ENCODE measurements around the gene RAVER1.
"Not testable (repeated sequence)": the region's sequence is repeated elsewhere in the genome, so short reads cannot be mapped to it uniquely, and the experiment has no call there.

Gene RAVER1

DNA sequence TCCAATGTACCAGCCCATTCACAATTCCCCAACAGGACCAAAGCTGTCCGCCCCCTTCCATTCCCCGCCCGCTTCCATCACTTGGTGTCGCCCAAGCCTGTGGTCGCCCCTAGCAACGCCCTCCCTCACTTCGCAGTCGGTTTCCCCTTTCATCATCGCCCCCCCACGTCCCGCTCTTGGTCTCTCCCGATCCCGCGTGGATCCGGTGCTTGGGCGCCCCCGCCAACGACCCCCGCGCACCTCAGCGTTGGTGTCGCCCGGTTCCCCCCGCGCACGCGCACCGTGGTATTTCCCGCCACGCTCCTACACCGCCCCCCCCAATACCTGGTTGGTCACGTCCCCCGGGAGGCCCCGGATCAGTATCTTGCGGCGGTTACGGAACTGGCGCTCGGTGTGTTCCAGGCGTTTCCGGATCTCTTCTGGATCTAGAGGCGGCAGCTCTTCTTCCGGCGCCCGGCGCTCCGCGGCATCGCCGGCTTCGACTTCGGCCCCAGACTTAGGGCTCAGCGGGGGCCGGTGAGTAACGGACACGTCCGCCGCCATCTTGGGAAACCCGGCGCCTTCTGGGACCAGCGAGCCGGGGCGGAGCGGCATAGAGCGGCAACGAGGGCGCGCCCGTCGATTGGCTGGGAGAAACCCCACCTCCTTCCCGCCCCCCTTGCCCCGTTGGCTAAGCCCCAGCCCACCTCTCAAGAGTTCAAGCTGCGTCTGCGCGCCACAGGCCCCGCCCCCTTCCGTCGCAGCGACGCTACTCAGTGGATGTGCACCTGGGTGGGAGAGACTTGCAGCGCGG lies at the start of gene RAVER1:
RAVER1 (minus strand) TSS at position 565 of the 793 bp plus-strand sequence; CDS start at position 543, 22 bp downstream.
- DNase-seq = peak; percentile 98

DNA sequence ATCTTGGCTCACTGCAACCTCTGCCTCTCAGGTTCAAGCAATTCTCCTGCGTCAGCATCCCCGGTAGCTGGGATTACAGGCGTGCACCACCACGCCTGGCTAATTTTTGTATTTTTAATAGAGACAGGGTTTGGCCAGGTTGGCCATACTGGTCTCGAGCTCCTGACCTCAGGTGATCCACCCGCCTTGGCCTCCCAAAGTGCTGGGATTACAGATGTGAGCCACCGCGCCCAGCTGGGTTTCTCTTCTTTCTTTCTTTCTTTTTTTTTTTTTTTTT lies 49.8 kb upstream of the RAVER1 start:
- not testable (repeated sequence) for DNase-seq

- DNase-seq = peak; percentile 99
These were observed 47.2 kb upstream of the RAVER1 start, which contains the start of gene TYK2 for GRCh38 chr19:10380313-10381102. TSS of gene TYK2 (minus strand) at chr19:10380572. CDS start at chr19:10378406, 2,166 bp downstream.

GRCh38 chr19:10379880-10380312 lies 46.6 kb upstream of the RAVER1 start:
- DNase-seq = no peak

DNA sequence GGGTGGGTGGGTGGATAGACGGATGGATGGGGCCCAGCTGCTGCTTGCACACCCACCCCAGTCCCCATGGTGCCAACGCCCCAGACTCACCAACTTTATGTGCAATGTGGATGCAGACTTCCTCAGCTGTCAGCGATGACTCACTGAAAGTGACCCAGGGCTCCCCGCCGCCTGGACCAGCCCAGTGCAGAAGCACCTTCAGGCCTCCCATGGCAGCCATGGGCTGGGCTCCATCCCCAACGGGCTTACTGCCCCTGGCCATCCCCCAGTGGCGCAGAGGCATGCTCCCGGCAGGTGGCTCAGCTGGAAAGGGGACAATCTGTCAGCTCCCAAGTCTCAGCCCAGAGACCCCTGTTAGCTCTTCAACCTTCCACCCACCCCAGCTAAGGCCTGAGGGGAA lies 44.8 kb upstream of the RAVER1 start:
- DNase-seq = no peak

- DNase-seq = not testable (repeated sequence)
These were observed 43.9 kb upstream of the RAVER1 start for GRCh38 chr19:10377140-10377640.

DNA sequence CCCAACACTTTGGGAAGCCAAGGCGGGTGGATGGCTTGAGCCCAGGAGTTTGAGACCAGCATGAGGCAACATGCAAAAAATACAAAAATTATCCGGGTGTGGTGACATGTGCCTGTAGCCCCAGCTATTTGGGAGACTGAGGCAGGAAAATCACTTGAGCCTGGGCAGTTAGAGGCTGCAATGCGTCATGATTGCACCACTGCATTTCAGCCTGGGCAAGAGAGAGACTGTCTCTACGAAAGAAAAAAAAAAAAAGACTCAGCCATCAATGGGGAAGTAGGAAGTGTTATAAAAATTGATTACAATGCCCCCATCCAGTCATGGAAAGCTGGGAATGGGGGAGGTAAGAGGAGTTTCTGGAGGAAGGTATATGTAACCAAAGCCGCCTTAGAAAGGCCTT lies 41.6 kb upstream of the RAVER1 start:
- no peak for DNase-seq

GRCh38 chr19:10372690-10373089 lies 39.4 kb upstream of the RAVER1 start:
- DNase-seq = no peak

- DNase-seq = peak; percentile 22
These were observed 34.9 kb upstream of the RAVER1 start for GRCh38 chr19:10368101-10368803.

DNA sequence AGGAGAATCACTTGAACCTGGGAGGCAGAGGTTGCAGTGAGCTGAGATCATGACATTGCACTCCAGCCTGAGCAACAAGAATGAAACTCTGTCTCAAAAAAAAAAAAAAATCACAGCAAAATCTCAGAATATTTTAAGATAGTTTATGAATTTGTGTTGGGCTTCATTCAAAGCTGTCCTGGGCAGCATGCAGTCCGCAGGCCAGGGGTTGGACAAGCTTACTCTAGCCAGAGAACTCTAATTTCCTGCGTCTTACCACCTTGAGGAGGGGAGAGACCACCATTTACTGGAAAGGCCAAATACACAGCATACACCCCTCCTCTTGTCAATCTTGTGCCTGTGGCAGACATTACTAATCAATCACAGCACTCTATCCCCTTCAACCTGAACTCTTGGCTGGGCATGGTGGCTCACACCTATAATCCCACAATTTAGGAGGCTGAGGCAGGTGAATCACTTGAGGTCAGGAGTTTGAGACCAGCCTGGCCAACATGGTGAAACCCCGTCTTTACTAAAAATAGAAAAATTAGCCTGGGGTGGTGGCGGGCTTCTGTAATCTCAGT lies 33.7 kb upstream of the RAVER1 start:
- DNase-seq = not testable (repeated sequence)

DNA sequence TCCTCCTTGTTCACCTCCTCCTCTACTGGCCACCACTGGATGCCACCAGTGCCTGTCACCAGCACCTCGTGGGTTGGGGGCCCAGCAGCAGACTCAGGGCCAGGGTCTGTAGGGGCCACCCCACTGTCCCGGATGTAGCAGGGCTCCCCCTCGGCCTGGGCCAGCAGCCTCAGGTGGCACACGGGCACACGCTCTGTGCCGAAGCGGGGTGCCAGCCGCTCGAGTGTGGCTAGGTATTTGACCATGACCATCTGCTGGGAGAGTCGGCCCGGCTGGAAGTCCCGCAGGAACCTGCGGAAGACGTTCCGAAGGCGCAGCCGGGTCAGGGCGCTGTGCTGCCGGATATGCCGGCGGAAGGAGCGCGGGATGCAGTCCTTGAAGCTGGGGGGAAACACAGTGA lies 32.2 kb upstream of the RAVER1 start:
- no peak for DNase-seq

GRCh38 chr19:10364644-10365043 lies 31.3 kb upstream of the RAVER1 start:
- no peak for DNase-seq

- peak; percentile 21 for DNase-seq
These were observed 30.5 kb upstream of the RAVER1 start for GRCh38 chr19:10363789-10364281.

DNA sequence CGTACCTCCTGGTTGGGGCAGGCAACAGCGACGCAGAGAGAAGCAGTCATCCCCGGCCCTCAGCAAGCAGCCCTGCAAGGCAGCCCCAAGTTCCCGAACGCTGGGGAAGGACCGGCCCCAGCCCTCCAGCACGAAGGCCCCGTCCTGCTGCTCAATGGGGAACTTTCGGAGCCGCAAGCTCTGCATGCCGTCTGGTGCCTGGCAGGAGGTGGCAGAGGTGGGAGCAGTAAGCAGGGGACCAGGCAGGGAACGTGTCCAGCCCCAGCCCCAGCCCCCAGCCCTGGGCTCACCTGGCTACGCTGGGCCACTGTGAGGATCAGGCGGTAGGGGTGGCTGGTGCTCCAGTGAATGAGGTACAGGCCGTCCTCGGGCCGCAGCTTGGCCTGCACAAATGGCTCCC lies 28.9 kb upstream of the RAVER1 start:
- DNase-seq = no peak

DNA sequence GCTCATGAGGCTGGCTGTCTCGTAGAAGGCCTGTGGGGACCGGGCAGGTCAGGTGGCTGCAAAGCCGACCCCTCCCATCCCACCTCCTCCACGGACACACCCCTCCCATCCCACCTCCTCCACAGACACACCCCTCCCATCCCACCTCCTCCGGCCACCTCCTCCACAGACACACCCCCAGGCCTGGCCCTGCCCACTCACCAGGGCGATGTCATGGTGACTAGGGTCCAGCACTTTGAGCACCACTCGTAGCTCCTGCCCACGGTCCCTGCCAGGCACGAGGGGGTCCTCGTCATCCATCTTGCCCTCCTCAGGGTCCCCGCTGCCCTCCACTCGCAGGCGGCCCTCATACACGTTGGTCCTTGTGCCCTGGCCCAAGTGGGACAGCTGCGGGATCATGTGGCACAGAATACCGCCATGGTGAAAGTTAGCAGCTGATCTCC lies 28.3 kb upstream of the RAVER1 start:
- DNase-seq = no peak

GRCh38 chr19:10356431-10356830 lies 23.1 kb upstream of the RAVER1 start:
- no peak for DNase-seq

- no peak for DNase-seq
These were observed 20.6 kb upstream of the RAVER1 start for GRCh38 chr19:10353793-10354391.

- no peak for DNase-seq
These were observed 19.7 kb upstream of the RAVER1 start for GRCh38 chr19:10352764-10353671.

DNA sequence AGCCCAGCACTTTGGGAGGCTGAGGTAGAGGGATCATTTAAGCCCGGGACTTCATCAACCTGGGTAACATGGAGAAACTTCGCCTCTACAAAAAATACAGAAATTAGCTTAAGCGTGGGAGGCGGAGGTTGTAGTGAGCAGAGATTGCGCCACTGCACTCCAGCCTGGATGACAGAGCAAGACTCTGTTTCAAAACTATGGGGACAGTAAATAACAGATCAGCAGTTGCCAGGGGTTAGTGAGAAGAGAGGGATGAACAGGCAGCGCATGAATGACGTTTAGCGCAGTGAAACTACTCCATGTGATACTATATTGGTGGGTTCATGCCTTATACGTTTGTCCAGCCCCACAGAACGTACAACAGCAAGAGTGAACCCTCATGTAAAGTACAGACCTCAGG lies 13.2 kb upstream of the RAVER1 start:
- no peak for DNase-seq

DNA sequence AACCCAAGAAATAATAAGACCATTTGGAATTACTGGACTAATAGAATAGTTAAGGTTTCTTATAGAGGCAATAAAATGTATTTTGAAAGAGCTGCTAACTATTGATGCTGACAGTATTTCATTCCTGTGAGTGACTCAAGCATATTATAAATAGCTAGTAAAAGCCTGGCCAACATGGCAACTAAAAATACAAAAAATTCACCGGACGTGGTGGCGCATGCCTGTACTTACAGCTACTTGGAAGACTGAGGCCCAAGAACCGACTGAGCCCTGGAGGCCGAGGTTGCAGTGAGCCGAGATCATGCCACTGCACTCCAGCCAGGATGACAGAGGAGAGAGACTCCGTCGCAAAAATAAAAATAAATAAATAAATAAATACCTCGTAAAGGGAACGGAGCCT lies 11.5 kb upstream of the RAVER1 start:
- peak; percentile 70 for DNase-seq

- DNase-seq = no peak
These were observed 10.2 kb upstream of the RAVER1 start for GRCh38 chr19:10343495-10343894.

Measured in EL (cell line).